Caco-2 (cell line): Measurements from ENCODE around the gene NEDD9. TPM values are rescaled to one million over a fixed set of nuclear protein-coding genes. Genes with fewer than 3 reads are reported as not detected.

Experiments used
- BruUV-seq: library from RNA; stranded (reverse); fragments of 400-500 nt; replicated peaks from 2 replicates; lab custom pipeline; 2021; lab: Mats Ljungman, UMichigan
- CTCF ChIA-PET: fragments of 300-600 bp; sonication (Branson Sonifier 250); formaldehyde crosslinking; loops from one replicate; lab custom pipeline; 2022; ENCODE audit warnings: antibody characterized with exemption; lab: Charles Lee
- POLR2A ChIA-PET: fragments of 300-600 bp; sonication (Branson Sonifier 250); formaldehyde crosslinking; loops from one replicate; lab custom pipeline; 2022; ENCODE audit warnings: antibody characterized with exemption; lab: Charles Lee
- DNase-seq, 2 experiments: peaks; one replicate each; pipeline versions ENCODE4 v3.0.0 to v3.0.0-alpha.2; 2020 to 2022
- H3K27me3 ChIP-seq: replicated peaks from 2 replicates; pipeline ENCODE4 v1.6.0; 2011; ENCODE audit warnings: low read length; ENCODE audit not compliant: control insufficient read depth, insufficient read depth
- H3K36me3 ChIP-seq: 2 replicates; pipeline ENCODE4 v1.5.1; 2011; ENCODE audit warnings: low read length; ENCODE audit not compliant: control insufficient read depth, insufficient read depth
- H3K4me1 ChIP-seq: fragments of 250-450 bp; sonication (Bioruptor Pico); 2 replicates; pipeline ENCODE4 v1.5.1; 2020; ENCODE audit warnings: mild to moderate bottlenecking
- H3K4me3 ChIP-seq: 2 replicates; pipeline ENCODE4 v1.5.1; 2011; ENCODE audit warnings: low read depth, mild to moderate bottlenecking, control low read depth, low read length
- H3K9me3 ChIP-seq: fragments of 250-450 bp; sonication (Bioruptor Pico); 2 replicates; pipeline ENCODE4 v1.5.1; 2020; ENCODE audit warnings: mild to moderate bottlenecking, moderate library complexity
- H3K27ac Mint-ChIP-seq: one replicate; pipeline ENCODE4 v1.8.0; 2022; ENCODE audit warnings: mixed read lengths; ENCODE audit not compliant: unreplicated experiment
- H3K27me3 Mint-ChIP-seq: one replicate; pipeline ENCODE4 v1.8.0; 2022; ENCODE audit warnings: mixed read lengths; ENCODE audit not compliant: insufficient read depth, unreplicated experiment
- H3K36me3 Mint-ChIP-seq: one replicate; pipeline ENCODE4 v1.8.0; 2022; ENCODE audit warnings: mild to moderate bottlenecking, mixed read lengths; ENCODE audit not compliant: insufficient read depth, unreplicated experiment
- H3K4me1 Mint-ChIP-seq: one replicate; pipeline ENCODE4 v1.8.0; 2022; ENCODE audit warnings: low read depth, mixed read lengths; ENCODE audit not compliant: unreplicated experiment
- H3K4me3 Mint-ChIP-seq: one replicate; pipeline ENCODE4 v1.8.0; 2022; ENCODE audit warnings: mild to moderate bottlenecking, moderate library complexity, mixed read lengths; ENCODE audit not compliant: unreplicated experiment
- H3K9me3 Mint-ChIP-seq: one replicate; pipeline ENCODE4 v1.8.0; 2022; ENCODE audit warnings: mixed read lengths; ENCODE audit not compliant: unreplicated experiment
- CTCF ChIP-seq, 2 experiments: fragments of 200-600 bp in 1 of 2; IDR thresholded peaks; 1 replicate in 1 of 2; 2 replicates in 1 of 2; pipeline versions ENCODE4 v1.5.1 to v1.8.0; 2011 to 2022; ENCODE audit warnings: antibody characterized with exemption in 1 of 2, control low read depth in 1 of 2, inconsistent platforms in 1 of 2, low read depth in 1 of 2, low read length in 1 of 2, mild to moderate bottlenecking in 1 of 2, moderate library complexity in 1 of 2; ENCODE audit not compliant: insufficient read depth in 1 of 2, severe bottlenecking in 1 of 2, unreplicated experiment in 1 of 2
- intact Hi-C: fragments of 100-400 bp; cut with micrococcal nuclease; formaldehyde crosslinking; loops from one replicate; pipeline ENCODE4 v1.10.0; 2022; ENCODE audit not compliant: unreplicated experiment
- total RNA-seq: library from RNA; stranded (reverse); gene quantifications from 2 replicates; pipeline ENCODE4 v1.2.3, GENCODE V29; 2022

Gene NEDD9
- total RNA-seq, 1 experiment from 2014 or later, result 36.2 TPM

GRCh38 chr6:11197175-11197536, 35.3 kb downstream of the NEDD9 start:
- Histone ChIP-seq H3K4me3 (no peak overlapping the region), H3K27me3 (no peaks in the 10 kb centered on the region), H3K9me3 (no peaks in the 10 kb centered on the region), H3K36me3 (peaks cover 1% of the 10 kb centered on the region; the same call in 1 of the 2 replicates), H3K4me1 (peaks cover 27% of the 10 kb centered on the region)
- peak overlapping the region; percentile 40 for H3K27ac Mint-ChIP-seq
- H3K4me3 Mint-ChIP-seq, result peak overlapping the region; percentile 38
- CTCF ChIA-PET, result interaction anchor here (0.7 kb wide), 1 partner anchor 20 kb away, joined by 3 read pairs; no protein-coding TSS in a partner anchor
- H3K27me3 Mint-ChIP-seq, result no peaks in the 10 kb centered on the region
- peaks cover 32% of the 10 kb centered on the region for H3K4me1 Mint-ChIP-seq
- intact Hi-C loops, result no loop called here
- no peaks in the 10 kb centered on the region for H3K9me3 Mint-ChIP-seq
- TF ChIP-seq CTCF (IDR thresholded peaks at IDR 0.05; ENCODE audit: insufficient read depth in 1 of 2, low read depth in 1 of 2, low read length in 1 of 2, severe bottlenecking in 1 of 2, unreplicated experiment in 1 of 2), result no peak
- BruUV-seq, result no TSS peak
- no peak for DNase-seq
- peaks cover 96% of the 10 kb centered on the region for H3K36me3 Mint-ChIP-seq
- POLR2A ChIA-PET, result no interaction called here

- H3K36me3 Mint-ChIP-seq, result peaks cover 97% of the 10 kb centered on the region
- peaks cover 32% of the 10 kb centered on the region for H3K4me1 Mint-ChIP-seq
- no peaks in the 10 kb centered on the region for H3K9me3 Mint-ChIP-seq
- no TSS peak for BruUV-seq
- Histone ChIP-seq H3K27me3 (no peaks in the 10 kb centered on the region), H3K4me1 (peaks cover 27% of the 10 kb centered on the region), H3K36me3 (peaks cover 1% of the 10 kb centered on the region; the same call in 1 of the 2 replicates), H3K4me3 (no peak overlapping the region), H3K9me3 (no peaks in the 10 kb centered on the region)
- no peak for TF ChIP-seq CTCF (IDR thresholded peaks at IDR 0.05; ENCODE audit: insufficient read depth in 1 of 2, low read depth in 1 of 2, low read length in 1 of 2, severe bottlenecking in 1 of 2, unreplicated experiment in 1 of 2)
- no peak overlapping the region for H3K4me3 Mint-ChIP-seq
- ChIA-PET POLR2A (no interaction called here), CTCF (interaction anchor here (0.7 kb wide), 1 partner anchor 20 kb away, joined by 3 read pairs; no protein-coding TSS in a partner anchor)
- no peak for DNase-seq
- peak overlapping the region; percentile 40 for H3K27ac Mint-ChIP-seq
- H3K27me3 Mint-ChIP-seq, result no peaks in the 10 kb centered on the region
- intact Hi-C loops, result no loop called here
Observed at GRCh38 chr6:11196511-11197174, 35.8 kb downstream of the NEDD9 start.

- no peak for TF ChIP-seq CTCF (IDR thresholded peaks at IDR 0.05; ENCODE audit: insufficient read depth in 1 of 2, low read depth in 1 of 2, low read length in 1 of 2, severe bottlenecking in 1 of 2, unreplicated experiment in 1 of 2)
- no peak overlapping the region for H3K4me3 Mint-ChIP-seq
- no peak overlapping the region for H3K27ac Mint-ChIP-seq
- H3K4me1 Mint-ChIP-seq, result peaks cover 32% of the 10 kb centered on the region
- intact Hi-C loops, result no loop called here
- H3K4me1 ChIP-seq, result peaks cover 27% of the 10 kb centered on the region
- no peak for DNase-seq
- no peaks in the 10 kb centered on the region for H3K27me3 ChIP-seq
- H3K36me3 Mint-ChIP-seq, result peaks cover 94% of the 10 kb centered on the region
- CTCF ChIA-PET, result no interaction called here
- no peak overlapping the region for H3K4me3 ChIP-seq
- BruUV-seq, result no TSS peak
- no peaks in the 10 kb centered on the region for H3K27me3 Mint-ChIP-seq
- no peaks in the 10 kb centered on the region for H3K9me3 ChIP-seq
- no peaks in the 10 kb centered on the region for H3K9me3 Mint-ChIP-seq
- POLR2A ChIA-PET, result no interaction called here
- peaks cover 1% of the 10 kb centered on the region; the same call in 1 of the 2 replicates for H3K36me3 ChIP-seq
Observed at GRCh38 chr6:11194356-11195218, 37.9 kb downstream of the NEDD9 start.
